Fibroblast of skin of abdomen (primary cell): Measurements from ENCODE around the gene UBA3.

ENCODE experiments used
- DNase-seq: peaks from one replicate; pipeline ENCODE4 v3.0.0-alpha.2; 2013

UBA3 gene

DNA sequence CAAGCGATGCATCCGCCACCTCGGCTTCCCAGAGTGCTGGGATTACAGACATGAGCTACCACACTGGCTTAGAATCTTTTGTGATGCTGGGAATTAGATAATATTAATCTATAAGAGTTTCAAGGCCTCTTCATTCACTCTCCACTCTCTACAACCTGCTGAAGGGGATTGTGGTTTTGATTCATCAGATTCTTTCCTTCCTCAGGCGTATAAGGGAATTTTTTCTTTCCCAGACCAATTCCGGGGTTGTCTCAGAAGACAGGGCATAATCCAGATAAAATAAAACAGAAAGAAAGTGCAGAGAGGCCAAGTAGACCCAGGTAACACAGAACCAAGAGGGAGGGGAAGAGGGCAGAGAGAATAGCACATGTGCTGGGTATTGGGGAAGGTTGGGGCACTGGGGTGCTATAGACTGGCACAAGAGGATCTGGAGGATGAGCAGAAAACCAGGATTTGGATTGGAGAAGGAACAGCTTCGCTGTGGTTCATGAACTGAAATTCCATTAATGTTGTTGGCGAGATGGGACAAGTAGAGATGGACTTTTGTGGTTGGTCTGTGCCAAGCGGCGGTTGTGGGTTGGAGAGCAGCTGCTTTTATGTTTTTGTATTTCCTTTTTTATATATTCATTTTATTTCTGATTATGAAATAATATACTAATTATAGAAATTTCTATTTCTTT is 17.4 kb upstream of the UBA3 start:
- no peak for DNase-seq

DNA sequence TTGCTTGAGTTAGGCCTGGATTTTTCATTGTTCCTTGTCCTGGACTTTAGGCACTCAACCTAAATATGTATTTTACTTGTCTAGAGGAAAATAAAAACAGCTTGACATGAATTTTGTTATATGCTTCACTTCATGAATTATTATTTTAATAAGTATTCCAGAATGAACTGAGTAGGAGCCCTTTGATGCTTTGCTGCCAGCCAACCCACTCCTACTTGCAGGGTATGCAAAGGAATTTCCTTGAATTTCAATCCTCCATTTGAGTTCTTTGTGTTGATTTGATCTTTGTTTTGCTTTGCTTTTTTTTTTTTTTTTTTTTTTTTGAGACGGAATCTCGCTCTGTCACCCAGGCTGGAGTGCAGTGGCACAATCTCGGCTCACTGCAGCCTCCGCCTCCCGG is 16.1 kb upstream of the UBA3 start:
- DNase-seq = no peak

- DNase-seq = no peak
Observed at GRCh38 chr3:69095636-69096035, 15.5 kb upstream of the UBA3 start.

- DNase-seq = peak; percentile 53
Observed at GRCh38 chr3:69094467-69095205, 14.5 kb upstream of the UBA3 start.

DNA sequence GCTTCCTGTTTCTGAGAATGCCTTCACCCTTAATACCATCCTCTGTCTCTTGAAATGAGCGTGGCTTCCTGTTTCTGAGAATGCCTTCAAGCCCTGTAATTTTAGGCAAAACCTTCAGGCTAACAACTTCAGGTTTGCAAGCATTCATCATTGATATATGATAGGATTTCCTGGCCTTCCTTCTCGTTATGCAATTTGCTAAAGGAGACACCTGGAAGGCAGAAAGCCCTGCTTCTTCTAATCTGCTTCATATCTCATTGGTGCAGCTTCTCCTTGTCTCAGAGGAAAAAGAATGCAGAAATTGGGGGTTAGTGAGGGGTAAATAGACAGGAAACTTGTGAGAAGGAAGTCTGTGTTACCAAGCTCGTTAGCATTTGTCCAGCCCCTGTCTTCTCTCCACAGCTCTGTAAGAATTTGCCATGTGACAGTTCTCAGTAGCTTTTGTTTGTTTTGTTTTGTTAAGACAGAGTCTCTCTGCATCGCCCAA is 11.9 kb upstream of the UBA3 start:
- no peak for DNase-seq

DNA sequence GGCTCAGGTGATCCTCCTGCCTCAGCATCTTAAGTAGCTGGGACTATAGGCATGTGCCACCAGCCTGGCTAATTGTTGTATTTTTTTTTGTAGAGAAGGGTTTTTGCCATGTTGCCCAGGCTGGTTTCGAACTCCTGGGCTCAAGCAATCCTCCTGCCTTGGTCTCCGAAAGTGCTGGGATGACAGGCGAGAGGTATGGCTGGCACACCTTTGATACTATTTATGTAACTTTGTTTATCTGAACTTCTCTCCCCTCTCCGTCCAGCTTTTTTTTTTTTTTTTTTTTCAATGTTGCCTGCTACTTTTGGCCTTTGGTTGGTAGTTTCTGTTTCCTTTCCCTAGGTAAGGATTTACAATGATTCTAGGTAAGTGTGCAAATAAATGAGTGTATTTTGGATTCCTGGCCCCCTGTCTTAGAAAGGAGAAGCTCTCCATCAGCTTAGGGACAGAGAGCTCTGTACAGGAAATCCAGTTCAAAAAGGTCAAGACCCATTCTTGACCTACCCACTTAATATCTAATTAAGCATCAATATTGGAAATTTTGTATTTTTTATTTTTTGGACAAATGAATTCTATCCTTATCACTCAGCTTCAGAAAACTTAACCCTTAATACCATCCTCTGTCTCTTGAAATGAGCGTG is 11.3 kb upstream of the UBA3 start:
- DNase-seq = no peak

DNA sequence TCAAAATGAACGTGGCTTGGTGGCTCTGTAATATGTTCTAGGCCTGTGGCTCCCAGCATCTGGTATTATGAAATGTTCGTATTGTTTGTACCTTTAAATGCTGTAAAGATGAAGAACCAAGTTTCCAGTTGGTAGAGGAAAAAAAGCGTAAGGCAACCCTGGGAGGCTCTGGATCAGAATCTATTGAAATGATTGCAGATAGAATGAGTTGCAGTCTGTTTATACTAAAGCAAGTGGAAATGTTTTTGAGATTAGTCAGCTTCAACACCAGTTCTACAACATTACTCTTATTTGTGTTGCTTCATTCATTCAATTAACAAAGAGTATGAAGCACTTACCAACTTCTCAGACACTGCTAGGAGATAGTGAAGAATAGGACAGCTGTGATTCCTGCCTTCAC is 9.9 kb upstream of the UBA3 start:
- peak; percentile 70 for DNase-seq

DNA sequence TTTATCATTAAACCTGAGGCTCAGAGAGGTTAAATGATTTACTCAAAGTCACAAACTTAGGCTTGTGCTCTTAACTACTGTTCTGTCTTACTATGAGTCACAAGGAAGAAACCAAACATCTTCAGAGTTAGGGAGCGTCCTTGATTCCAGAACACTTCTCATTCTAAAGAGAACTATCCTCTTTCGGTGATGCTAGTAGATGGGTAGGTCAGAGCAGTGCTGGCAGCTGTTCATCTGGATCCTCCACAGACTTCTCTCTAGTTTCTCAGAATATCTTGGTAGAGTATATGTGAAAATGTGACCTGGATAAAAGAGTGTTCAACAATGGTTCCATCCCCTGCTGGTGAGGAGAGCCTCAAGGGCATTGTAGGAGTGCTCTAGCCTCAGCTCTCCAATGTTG is 7.9 kb upstream of the UBA3 start:
- peak; percentile 32 for DNase-seq

DNA sequence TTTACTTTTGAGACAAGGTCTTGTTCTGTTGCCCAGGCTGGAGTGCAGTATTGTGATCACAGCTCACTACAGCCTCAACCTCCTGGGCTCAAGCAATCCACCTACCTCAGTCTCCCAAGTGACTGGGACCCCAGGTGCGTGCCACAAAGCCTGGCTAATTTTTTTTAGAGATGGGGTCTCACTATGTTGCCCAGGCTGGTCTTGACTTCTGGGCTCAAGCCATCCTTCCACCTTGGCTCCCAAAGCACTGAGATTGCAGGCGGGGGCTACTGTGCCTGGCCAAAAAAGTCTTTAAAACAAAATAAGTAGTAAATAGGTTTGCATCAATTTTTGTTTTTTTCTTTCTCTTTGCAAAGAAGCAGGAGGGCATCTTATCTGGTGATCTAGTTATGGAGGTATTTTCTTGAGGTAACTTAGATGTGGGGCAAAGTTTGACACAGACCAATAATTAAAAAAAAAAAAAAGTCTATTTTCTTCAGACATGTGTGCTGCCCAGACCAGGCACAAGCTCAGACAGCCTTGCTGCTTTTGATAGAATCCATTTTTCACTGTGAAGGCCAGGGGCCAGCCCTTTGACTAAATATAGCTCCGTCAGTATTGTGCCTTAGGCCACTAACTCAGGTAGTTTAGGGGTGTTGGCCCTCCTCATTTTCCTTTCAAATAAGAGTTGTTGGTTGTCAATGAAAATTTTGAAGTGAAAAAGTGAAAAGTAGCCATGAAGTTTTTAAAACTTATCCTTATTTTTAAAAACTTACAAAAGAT is 7.0 kb upstream of the UBA3 start:
- no peak for DNase-seq

GRCh38 chr3:69085833-69086722 is 5.9 kb upstream of the UBA3 start:
- peak; percentile 93 for DNase-seq

GRCh38 chr3:69085168-69085832 is 5.1 kb upstream of the UBA3 start:
- no peak for DNase-seq

DNA sequence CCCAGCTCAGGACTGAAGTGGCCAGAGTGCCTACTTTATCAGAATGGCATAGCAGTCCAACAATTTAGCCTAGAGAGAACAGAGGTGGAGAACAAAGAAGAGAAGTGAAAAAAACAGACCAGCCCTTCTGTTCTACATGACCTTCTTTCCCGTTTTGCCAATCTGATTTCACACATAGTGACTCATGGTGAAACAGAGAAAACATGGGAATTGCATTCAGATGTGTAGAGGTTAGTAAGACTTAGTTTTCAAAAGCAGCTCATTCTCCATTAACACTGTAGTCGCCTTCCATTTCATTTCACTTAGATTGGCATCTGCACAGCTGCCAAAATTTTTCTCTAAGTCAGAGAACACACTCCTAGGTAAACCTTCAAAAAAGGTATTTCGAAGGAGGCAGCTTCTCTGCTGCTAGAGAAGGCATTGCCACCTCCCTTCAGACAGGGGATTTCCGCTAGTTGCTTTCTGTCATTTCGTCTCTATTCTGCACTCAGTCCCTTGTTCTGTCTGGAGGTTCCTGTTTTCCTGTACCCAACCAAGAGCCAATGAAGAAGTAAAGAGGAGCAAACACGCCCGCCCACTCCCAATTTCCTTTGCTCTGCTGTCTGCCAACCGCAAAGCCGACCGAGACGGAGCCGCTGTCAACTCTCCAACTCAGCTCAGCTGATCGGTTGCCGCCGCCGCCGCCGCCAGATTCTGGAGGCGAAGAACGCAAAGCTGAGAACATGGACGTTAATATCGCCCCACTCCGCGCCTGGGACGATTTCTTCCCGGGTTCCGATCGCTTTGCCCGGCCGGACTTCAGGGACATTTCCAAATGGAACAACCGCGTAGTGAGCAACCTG is 4.4 kb upstream of the UBA3 start, which contains the start of gene ARL6IP5:
ARL6IP5 (plus strand) TSS at position 612 of the 842 bp plus-strand sequence; CDS start at position 723, 111 bp downstream.
- peak; percentile 93 for DNase-seq

GRCh38 chr3:69082805-69083204 is 2.6 kb upstream of the UBA3 start:
- peak; percentile 91 for DNase-seq

DNA sequence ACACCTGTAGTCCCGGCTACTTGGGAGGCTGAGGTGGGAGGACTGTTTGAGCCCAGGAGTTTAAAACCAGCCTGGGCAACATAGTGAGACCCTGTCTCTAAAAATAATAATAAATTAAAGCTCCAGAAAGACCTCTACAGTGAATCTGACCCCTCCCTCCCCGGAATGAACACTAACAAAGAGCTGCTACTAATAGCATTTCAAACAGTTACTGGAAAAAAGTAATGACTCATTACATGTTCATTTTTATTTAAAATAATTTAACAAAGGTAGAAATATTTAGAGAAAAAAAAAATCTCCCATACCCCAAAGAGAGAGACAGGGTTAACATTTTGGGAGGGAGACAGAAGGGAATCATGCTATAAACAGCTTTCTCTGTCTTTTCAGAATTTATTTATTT is 2.2 kb upstream of the UBA3 start:
- DNase-seq = no peak

GRCh38 chr3:69081583-69082262 is 1.6 kb upstream of the UBA3 start:
- peak; percentile 38 for DNase-seq

DNA sequence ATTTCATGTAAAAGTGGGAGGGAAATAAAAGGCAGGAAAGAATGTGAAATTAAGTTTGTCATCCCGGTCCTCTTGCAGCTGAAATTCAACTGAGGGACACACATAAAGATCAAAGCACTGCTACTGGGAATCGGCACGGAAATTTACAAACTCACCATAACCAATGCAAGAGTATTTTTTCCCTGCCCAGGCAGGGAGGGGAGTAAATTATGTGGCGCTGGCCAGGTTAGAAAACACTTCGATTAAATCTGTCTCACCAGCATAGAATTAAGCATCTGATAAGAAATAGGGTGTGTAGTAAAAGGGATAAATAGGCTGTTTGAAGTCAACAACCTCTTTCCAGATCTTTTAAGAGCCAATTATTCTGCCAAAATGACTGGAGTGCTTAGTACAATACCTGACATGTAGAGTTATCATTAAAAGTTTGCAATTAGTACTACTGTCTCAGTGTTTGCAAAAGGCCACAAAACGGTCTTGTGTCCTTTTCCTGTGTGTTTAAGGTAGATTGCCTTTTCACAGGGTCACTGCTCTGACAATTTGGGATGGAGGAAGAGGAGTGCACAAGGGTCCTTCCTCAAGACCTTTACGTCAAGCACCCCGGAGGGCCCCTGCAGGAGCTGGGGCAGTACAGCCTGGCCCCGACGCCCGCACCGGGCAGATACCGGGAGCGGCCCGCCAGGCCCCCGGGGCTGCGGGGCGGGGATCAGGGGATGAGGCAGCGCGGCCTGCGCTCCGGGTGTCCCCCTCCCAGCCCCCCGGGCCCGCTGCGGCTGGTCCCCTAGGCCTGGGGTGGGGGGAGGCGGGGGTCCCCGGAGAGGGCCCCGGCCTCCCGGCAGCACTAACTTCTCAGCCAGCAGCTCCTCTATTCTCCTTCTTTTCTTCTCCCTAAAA is 651 bp downstream of the UBA3 start:
- no peak for DNase-seq

DNA sequence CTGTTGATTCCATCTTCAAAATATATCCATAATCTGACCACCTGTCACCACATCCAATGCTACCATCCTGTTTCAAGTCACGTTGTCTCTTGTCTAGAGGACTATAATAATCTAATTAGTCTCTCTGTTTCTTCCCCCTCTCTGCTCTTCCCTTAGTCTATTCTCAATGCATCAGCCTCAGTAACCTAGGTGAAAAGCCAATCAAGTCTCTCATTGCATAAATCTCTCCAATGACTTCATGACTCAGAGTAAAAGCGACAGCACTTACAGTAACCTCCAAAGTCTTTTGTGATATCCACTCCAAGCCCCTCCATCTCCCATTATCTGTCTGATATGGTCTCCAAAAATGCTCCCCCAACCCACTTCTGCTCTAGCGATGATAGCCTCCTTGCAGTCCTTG is 7.2 kb downstream of the UBA3 start:
- no peak for DNase-seq

DNA sequence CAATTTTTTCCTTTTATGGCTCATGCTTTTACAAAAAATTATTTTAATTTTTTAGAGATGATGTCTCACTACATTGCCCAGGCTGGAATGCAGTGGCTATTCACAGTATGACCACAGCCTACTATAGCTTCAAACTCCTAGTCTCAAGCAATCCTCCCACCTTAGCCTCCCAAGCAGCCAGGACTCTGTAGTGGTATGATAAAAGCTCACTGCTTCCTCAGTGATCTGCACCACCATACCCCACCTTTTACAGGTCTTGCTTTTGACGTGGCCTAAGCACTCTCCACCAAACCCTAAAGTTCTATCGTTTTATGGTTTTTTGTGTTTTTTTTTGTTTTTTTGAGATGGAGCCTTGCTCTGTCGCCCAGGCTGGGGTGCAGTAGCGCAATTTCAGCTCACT is 14.0 kb downstream of the UBA3 start:
- DNase-seq = no peak
